ENCODE results near the gene AGAP1. TPM values are rescaled to one million over a fixed set of nuclear protein-coding genes. Genes with fewer than 3 reads are reported as not detected.

AGAP1 gene
- total RNA-seq, 2 donors from 2014 or later, result 16.1 to 40.1 TPM

DNA sequence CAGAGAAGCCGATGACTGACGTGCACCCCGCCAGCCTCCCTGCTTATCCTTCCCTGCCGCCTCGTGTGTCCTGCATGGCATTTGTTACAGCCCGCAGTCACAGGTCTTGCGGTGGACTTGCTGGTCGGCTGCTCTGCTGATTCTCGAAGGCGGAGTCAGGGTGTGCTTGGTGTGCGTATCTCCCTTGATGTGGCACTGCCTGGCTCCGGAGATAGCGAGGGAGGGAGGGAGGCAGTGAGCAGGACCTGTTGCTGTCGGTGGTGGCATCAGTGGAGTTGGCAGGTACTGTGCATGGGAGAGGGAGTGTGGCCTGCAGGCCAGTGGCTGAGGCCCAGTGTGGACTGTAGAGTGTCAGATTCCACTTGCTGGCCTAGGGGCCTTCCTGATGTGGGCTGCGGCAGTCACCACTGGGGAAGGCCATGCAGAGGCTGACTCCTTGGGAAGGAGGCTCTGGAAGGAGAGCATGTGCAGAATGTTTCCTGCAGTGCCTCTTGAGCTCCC, 198.9 kb downstream of the AGAP1 start:
- H3K27ac ChIP-seq, result no peak overlapping the region
- no peaks in the 10 kb centered on the region for H3K4me1 ChIP-seq (replicated peaks)
- no peaks in the 10 kb centered on the region for H3K36me3 ChIP-seq
- TF ChIP-seq POLR2AphosphoS5 (IDR thresholded peaks at IDR 0.05) (no peak), POLR2A (IDR thresholded peaks at IDR 0.05) (no peak)
- TF ChIP-seq, protein P1, sequence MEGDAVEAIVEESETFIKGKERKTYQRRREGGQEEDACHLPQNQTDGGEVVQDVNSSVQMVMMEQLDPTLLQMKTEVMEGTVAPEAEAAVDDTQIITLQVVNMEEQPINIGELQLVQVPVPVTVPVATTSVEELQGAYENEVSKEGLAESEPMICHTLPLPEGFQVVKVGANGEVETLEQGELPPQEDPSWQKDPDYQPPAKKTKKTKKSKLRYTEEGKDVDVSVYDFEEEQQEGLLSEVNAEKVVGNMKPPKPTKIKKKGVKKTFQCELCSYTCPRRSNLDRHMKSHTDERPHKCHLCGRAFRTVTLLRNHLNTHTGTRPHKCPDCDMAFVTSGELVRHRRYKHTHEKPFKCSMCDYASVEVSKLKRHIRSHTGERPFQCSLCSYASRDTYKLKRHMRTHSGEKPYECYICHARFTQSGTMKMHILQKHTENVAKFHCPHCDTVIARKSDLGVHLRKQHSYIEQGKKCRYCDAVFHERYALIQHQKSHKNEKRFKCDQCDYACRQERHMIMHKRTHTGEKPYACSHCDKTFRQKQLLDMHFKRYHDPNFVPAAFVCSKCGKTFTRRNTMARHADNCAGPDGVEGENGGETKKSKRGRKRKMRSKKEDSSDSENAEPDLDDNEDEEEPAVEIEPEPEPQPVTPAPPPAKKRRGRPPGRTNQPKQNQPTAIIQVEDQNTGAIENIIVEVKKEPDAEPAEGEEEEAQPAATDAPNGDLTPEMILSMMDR (IDR thresholded peaks at IDR 0.05), result no peak
- no peaks in the 10 kb centered on the region for H3K9me3 ChIP-seq
- H3K27me3 ChIP-seq (replicated peaks; ENCODE audit: insufficient read depth), result no peaks in the 10 kb centered on the region
- H3K4me3 ChIP-seq, result no peak overlapping the region
- intact Hi-C loops (cut with DNase I), result no loop called here
- 92% methylated on average over 15 of the region's 15 CpGs for WGBS
- DNase-seq (ENCODE audit: low spot score), result no peak

GRCh38 chr2:235693279-235693678, 199.4 kb downstream of the AGAP1 start:
- TF ChIP-seq, protein P1 (IDR thresholded peaks at IDR 0.05), result no peak
- TF ChIP-seq POLR2A (IDR thresholded peaks at IDR 0.05) (no peak), POLR2AphosphoS5 (IDR thresholded peaks at IDR 0.05) (no peak)
- WGBS, result 97% methylated on average over 10 of the region's 10 CpGs
- Histone ChIP-seq H3K27me3 (replicated peaks; ENCODE audit: insufficient read depth) (no peaks in the 10 kb centered on the region), H3K4me3 (no peak overlapping the region), H3K27ac (no peak overlapping the region), H3K4me1 (replicated peaks) (no peaks in the 10 kb centered on the region), H3K9me3 (no peaks in the 10 kb centered on the region), H3K36me3 (no peaks in the 10 kb centered on the region)
- intact Hi-C loops (cut with DNase I), result no loop called here
- no peak for DNase-seq (ENCODE audit: low spot score)

DNA sequence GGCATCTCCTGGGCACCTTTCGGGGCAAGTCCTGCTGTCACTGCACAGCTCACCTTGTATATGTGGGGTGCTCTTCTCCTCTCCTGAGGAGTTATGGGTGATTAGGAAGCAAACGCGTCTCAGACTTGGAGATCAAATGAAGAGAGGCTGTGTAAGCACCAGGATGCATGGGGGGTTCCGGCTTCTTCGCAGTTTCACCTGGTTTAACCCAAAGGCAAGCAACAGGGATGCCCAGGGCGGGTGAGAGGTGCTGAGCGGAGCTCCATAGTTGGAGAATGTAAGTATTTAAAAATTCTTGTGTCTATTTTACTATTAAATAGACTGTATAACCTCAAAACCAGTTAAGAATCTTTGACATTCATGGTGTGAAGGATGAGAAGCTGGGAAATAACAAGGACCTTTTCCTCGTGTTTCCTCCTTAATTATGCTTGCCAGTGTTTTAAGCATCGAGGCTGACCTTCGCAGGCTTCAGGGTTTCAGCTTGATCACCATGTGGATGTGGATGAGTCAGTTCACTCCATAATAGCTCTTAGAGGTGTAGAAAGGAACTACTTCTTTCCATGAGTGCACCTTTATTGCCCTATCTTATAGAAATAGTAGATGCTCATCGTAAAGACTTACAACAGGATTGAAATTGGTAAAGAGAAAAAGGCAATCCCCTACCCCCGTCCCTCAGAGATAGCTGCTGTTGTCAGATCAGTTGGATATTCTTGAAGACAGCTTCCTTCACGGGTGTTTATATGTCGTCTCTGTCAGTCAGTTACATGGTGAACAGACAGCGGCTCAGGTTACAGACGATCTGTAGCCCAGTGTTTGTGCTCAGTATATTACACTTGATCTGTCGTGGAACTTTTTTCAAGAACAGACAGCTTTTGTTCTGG, 201.1 kb downstream of the AGAP1 start:
- TF ChIP-seq POLR2AphosphoS5 (IDR thresholded peaks at IDR 0.05) (no peak), POLR2A (IDR thresholded peaks at IDR 0.05) (no peak)
- TF ChIP-seq, protein P1 (IDR thresholded peaks at IDR 0.05), result no peak
- H3K4me1 ChIP-seq (replicated peaks), result no peaks in the 10 kb centered on the region
- H3K9me3 ChIP-seq, result no peaks in the 10 kb centered on the region
- no peaks in the 10 kb centered on the region for H3K27me3 ChIP-seq (replicated peaks; ENCODE audit: insufficient read depth)
- no peak overlapping the region for H3K4me3 ChIP-seq
- no peaks in the 10 kb centered on the region for H3K36me3 ChIP-seq
- no peak overlapping the region for H3K27ac ChIP-seq
- intact Hi-C loops (cut with DNase I), result no loop called here
- 69% methylated on average over 17 of the region's 17 CpGs for WGBS
- no peak for DNase-seq (ENCODE audit: low spot score)

- Histone ChIP-seq H3K27me3 (replicated peaks; ENCODE audit: insufficient read depth) (no peaks in the 10 kb centered on the region), H3K4me1 (replicated peaks) (no peaks in the 10 kb centered on the region), H3K36me3 (no peaks in the 10 kb centered on the region), H3K4me3 (no peak overlapping the region), H3K27ac (no peak overlapping the region), H3K9me3 (no peaks in the 10 kb centered on the region)
- TF ChIP-seq, protein P1 (IDR thresholded peaks at IDR 0.05), result no peak
- TF ChIP-seq POLR2AphosphoS5 (IDR thresholded peaks at IDR 0.05) (no peak), POLR2A (IDR thresholded peaks at IDR 0.05) (no peak)
- WGBS, result 92% methylated on average over 3 of the region's 3 CpGs
- no peak for DNase-seq (ENCODE audit: low spot score)
- intact Hi-C loops (cut with DNase I), result no loop called here
These were observed 201.7 kb downstream of the AGAP1 start for GRCh38 chr2:235695602-235695895.

GRCh38 chr2:235697041-235697440, 203.2 kb downstream of the AGAP1 start:
- no peak for DNase-seq (ENCODE audit: low spot score)
- TF ChIP-seq, protein P1 (IDR thresholded peaks at IDR 0.05), result no peak
- TF ChIP-seq POLR2AphosphoS5 (IDR thresholded peaks at IDR 0.05) (no peak), POLR2A (IDR thresholded peaks at IDR 0.05) (no peak)
- no peaks in the 10 kb centered on the region for H3K9me3 ChIP-seq
- no peak overlapping the region for H3K27ac ChIP-seq
- H3K4me3 ChIP-seq, result no peak overlapping the region
- H3K36me3 ChIP-seq, result no peaks in the 10 kb centered on the region
- 95% methylated on average over 8 of the region's 8 CpGs for WGBS
- no peaks in the 10 kb centered on the region for H3K27me3 ChIP-seq (replicated peaks; ENCODE audit: insufficient read depth)
- no peaks in the 10 kb centered on the region for H3K4me1 ChIP-seq (replicated peaks)
- intact Hi-C loops (cut with DNase I), result no loop called here
